Left lung (tissue), 10 donors: ENCODE measurements around the gene OR2V2. TPM values are rescaled to one million over a fixed set of nuclear protein-coding genes. Genes with fewer than 3 reads are reported as not detected.

Experiments
- ATAC-seq: fragments of 200-7000 bp; cut with Tn5 transposase; one replicate; pipeline ENCODE4 v1.9.1; 2020; ENCODE audit warnings: moderate library complexity
- DNase-seq, 4 donors: peaks; one replicate each; pipeline ENCODE4 v3.0.0-alpha.2; 2013 to 2020
- H3K27ac ChIP-seq, 2 donors: fragments of 200-600 bp; sonication (generic) in 1 of 2; one replicate each; pipeline versions ENCODE4 v1.5.0 to v1.8.0; 2020 to 2021
- H3K27me3 ChIP-seq, 2 donors: fragments of 200-600 bp; sonication (generic) in 1 of 2; one replicate each; pipeline versions ENCODE4 v1.5.0 to v1.8.0; 2020 to 2021
- H3K36me3 ChIP-seq, 2 donors: fragments of 200-600 bp; sonication (generic) in 1 of 2; one replicate each; pipeline versions ENCODE4 v1.5.0 to v1.8.0; 2020 to 2021
- H3K4me1 ChIP-seq, 2 donors: fragments of 200-600 bp; one replicate each; pipeline ENCODE4 v1.8.0; 2021
- H3K4me3 ChIP-seq, 2 donors: fragments of 200-600 bp; sonication (generic) in 1 of 2; one replicate each; pipeline versions ENCODE4 v1.5.0 to v1.8.0; 2020 to 2021; ENCODE audit warnings: mild to moderate bottlenecking in 1 of 2
- H3K9me3 ChIP-seq, 2 donors: fragments of 200-600 bp; sonication (generic) in 1 of 2; one replicate each; pipeline versions ENCODE4 v1.5.0 to v1.8.0; 2020 to 2021
- intact Hi-C, 2 donors: fragments of 100-400 bp; cut with DNase I; formaldehyde crosslinking; loops; one replicate each; pipeline versions ENCODE4 v1.11.2 to v1.14.2; 2022
- polyA plus RNA-seq, 6 donors: library from polyadenylated mRNA; unstranded; fragments of 120-200 nt; gene quantifications; one replicate each; pipeline ENCODE4 v1.2.1, GENCODE V29; 2013; ENCODE audit not compliant: insufficient read length in 6 of 6
- total RNA-seq, 2 donors: library from RNA; stranded (reverse); fragmentation: NEBNext Ultra II Directional; extraction: Animal tissue kit (Norgen Biotek cat#: 25700); gene quantifications; one replicate each; pipeline ENCODE4 v1.2.1, GENCODE V29; 2021
- TF ChIP-seq, protein P1 (sequence below), 2 donors: fragments of 200-600 bp; sonication (generic) in 1 of 2; IDR thresholded peaks; one replicate each; pipeline versions ENCODE4 v1.5.0 to v1.8.0; 2021; ENCODE audit warnings: antibody characterized with exemption in 2 of 2
- donor health status: DM: no; HTN: yes; CAD: no.
- donor health status: DM: no; HTN: no; CAD: no.

The OR2V2 gene
- total and polyA plus RNA-seq, 8 donors, result 0.03 to 0.06 (median 0.04) TPM; not detected in 4

DNA sequence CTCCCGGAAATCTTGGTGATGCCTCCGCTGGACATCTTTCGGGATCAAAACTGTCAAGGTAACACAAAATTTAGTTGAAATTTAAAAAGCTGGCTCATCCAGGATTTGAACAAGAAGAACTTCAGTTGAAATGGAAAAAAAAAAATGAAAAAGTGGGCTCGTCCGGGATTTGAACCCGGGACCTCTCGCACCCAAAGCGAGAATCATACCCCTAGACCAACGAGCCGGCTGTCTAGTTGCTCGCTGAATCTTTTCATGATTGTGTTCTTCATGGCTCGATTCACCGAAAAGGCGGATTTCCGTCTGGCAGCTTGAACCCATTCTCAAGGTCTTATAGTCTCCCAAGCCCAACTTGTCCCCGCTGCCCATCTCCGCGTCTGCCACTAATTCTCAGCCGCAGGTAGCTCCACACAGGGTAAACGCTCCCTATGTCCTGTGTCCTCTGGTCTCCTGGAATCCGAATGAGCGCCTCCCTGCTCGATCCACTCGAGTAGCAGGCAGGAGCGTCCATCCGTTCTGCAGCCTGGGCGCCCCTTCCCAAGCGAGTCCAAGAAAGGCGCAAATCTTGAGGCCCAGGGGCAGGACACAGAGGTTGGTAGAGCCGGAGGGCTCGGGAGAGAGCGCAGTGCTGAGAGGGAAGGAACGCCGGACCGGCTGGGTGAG is 41.4 kb downstream of the OR2V2 start:
- peak; percentile 68 to 88 (median 84) for DNase-seq
- TF ChIP-seq, protein P1, sequence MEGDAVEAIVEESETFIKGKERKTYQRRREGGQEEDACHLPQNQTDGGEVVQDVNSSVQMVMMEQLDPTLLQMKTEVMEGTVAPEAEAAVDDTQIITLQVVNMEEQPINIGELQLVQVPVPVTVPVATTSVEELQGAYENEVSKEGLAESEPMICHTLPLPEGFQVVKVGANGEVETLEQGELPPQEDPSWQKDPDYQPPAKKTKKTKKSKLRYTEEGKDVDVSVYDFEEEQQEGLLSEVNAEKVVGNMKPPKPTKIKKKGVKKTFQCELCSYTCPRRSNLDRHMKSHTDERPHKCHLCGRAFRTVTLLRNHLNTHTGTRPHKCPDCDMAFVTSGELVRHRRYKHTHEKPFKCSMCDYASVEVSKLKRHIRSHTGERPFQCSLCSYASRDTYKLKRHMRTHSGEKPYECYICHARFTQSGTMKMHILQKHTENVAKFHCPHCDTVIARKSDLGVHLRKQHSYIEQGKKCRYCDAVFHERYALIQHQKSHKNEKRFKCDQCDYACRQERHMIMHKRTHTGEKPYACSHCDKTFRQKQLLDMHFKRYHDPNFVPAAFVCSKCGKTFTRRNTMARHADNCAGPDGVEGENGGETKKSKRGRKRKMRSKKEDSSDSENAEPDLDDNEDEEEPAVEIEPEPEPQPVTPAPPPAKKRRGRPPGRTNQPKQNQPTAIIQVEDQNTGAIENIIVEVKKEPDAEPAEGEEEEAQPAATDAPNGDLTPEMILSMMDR (IDR thresholded peaks at IDR 0.05), result no peak
- intact Hi-C loops, result no loop called here

DNA sequence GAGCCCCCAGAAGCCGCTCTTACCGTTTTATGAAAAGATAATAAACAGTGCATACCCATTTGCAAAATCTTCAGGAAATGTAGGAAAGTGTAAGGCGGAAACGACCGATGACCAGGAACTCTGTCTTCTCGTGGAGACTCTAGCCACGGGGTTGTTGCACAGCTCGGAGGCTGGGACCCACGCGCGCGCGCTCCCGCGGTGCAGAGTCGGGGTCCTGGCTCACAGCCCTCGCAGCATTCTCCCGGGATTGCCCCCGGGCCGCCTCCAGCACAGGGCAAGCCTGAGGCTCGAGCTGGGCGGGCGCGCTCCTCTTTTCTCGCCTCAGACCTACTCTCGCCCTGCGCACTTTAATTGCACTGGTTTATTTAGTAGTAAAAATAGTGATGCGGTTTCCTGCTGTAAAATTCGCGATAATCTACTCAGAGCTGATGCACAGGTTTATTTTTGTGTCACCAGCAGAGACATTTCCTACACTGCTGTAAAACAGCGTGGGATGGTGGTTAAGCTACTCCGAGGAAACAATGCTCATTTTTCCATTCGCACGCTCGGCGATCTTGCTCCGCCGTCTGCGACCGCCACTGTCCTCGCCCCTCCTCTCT is 42.1 kb downstream of the OR2V2 start:
- TF ChIP-seq, protein P1 (IDR thresholded peaks at IDR 0.05), result no peak
- H3K4me3 ChIP-seq, result peak overlapping the region; percentile 61 to 85
- peak; percentile 0 for ATAC-seq
- H3K27ac ChIP-seq, result peak overlapping the region; percentile 68
- DNase-seq, result peak in 1 of 4 donors; percentile 84
- no peaks in the 10 kb centered on the region for H3K9me3 ChIP-seq
- H3K4me1 ChIP-seq, result peaks cover 5 to 43% of the 10 kb centered on the region in 2 donors
- no peaks in the 10 kb centered on the region for H3K36me3 ChIP-seq
- intact Hi-C loops, result no loop called here
- H3K27me3 ChIP-seq, result no peaks in the 10 kb centered on the region

More for the DNA sequence above, 41.4 kb downstream of the OR2V2 start:
- Histone ChIP-seq H3K27me3 (peaks cover 0 to 5% of the 10 kb centered on the region in 2 donors), H3K9me3 (no peaks in the 10 kb centered on the region), H3K4me1 (peaks cover 5 to 49% of the 10 kb centered on the region in 2 donors), H3K36me3 (no peaks in the 10 kb centered on the region), H3K27ac (peak overlapping the region; percentile 68), H3K4me3 (peak overlapping the region; percentile 61 to 85)
- ATAC-seq, result peak; percentile 14

DNA sequence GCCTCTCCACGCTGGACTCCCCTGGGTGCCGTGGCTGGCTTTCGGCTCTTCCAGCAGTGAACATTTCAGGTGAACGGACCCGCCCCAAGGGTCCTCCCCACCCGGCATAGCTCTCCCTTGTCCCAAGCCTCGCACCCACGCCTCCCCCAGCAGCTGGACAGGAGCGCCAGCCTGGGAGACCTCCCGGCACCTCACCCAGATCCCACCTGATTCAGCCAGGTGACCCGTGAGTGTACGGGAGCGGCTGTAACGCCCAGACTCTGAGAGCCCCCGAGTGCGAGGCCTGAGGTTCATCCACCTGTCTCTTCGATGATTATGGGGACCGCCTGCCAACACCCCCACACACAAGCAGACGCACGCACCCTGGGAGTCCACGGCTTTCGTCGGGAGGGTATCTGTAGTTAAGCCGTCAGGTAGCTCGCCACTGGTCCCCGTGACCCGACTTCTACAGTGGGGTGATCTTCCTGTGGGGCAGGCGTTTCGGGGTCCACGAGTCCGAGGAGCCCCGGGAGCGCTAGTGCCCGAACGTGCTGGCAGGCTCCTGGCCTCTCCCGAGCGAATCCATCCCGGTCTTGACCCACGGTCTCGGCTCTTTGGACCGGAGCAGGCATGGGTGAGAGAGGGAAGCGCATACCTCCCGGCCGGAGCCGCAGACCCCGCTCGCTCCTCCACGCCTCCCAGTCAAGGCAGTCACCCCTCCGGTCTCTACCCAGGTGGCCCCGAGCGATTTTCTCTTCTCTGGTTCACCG is 42.8 kb downstream of the OR2V2 start:
- Histone ChIP-seq H3K9me3 (no peaks in the 10 kb centered on the region), H3K27ac (peak overlapping the region in 1 of 2 donors; percentile 94), H3K27me3 (no peaks in the 10 kb centered on the region), H3K4me1 (peaks cover 5 to 38% of the 10 kb centered on the region in 2 donors), H3K4me3 (peak overlapping the region; percentile 61 to 85), H3K36me3 (no peaks in the 10 kb centered on the region)
- DNase-seq (peak in 1 of 4 donors; percentile 81), ATAC-seq (peak; percentile 1)
- TF ChIP-seq, protein P1 (IDR thresholded peaks at IDR 0.05), result no peak
- intact Hi-C loops, result no loop called here

DNA sequence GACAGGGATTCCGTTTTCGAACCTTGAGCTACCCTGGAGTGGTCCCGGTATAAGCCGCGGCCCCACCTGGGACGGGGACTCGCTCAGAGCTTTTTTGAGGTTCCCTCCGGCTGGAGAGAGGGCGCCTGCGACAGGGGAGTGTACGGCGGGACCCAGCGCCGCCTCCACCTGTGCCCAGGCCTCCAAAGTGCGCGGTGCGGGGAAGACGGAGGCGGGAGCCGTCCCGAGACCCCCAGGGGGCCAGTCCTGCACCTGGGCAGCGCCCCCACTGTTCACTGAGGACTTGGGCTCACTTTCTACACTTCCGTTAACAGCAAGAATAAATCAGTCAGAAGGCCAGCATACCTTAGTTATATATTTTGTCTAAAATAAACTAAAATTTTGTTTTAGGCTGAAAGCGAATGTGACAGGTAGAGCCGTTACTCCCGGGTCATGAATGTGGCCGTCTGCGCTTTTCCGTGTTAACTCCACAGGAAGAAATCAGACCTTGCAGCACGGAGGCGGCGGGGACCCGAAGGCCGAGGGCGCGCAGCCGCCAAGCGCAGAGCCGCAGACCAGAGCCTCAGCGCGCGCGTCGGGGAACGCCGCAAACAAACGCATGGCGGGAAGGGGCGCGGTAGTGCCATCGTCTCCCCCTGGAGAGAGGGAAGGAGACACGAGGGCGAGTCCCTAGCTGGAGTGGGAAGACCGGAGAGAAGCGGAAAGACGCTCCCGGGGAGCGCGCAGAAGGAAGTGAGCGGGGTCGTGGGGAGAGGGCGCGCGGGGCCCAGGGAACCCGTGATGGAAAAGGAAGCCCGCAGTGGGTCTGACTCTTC is 43.5 kb downstream of the OR2V2 start:
- Histone ChIP-seq H3K27ac (peak overlapping the region; percentile 91 to 94), H3K4me3 (peak overlapping the region; percentile 61 to 85), H3K27me3 (no peaks in the 10 kb centered on the region), H3K4me1 (peaks cover 5 to 37% of the 10 kb centered on the region in 2 donors), H3K36me3 (no peaks in the 10 kb centered on the region), H3K9me3 (no peaks in the 10 kb centered on the region)
- TF ChIP-seq, protein P1 (IDR thresholded peaks at IDR 0.05), result no peak
- ATAC-seq, result peak; percentile 27
- intact Hi-C loops, result no loop called here
- peak in 2 of 4 donors; percentile 49 to 88 for DNase-seq
